ENCODE measurements around the gene RDH14.

Gene RDH14

DNA sequence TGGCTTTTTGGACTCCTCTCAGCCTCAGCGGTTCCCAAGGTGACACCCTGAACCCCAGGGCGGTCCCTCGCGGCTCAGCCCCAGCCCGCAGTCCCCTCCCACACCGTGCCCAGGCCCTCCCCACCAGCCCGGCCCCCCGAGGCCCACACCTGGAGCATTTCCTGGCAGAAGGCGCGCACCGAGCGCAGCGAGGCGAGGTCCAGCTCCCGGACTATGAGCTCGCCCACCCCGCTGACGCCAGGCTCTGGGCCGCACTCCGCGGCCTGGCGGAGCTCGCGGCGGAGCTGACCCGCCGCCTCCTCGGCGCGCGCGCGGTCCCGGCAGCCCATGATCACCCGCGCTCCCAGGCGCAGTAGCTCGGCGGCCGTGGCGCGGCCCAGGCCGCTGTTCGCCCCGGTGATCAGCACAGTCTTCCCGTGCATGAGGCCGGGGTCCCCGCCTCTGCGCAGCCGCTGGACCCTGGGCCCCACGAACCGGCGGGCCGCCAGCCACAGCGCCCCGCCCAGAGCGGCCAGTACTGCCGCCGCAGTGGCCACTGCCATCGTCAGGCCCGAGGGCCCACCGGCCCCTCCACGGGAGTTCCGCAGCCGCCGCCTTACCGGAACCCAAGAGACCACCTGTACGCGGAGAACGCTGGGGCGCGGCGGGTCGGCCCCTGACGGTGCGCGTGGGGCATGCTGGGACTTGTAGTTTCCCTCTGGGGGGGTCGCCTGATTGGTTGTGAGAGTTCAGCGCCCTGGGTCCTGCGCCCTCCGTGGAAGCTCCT, at the start of gene RDH14:
RDH14 (minus strand) TSS at position 623 of the 766 bp plus-strand sequence; CDS start at position 542, 81 bp downstream.
- no peak for FAIRE-seq

GRCh38 chr2:18610090-18610489, 49.6 kb upstream of the RDH14 start:
- FAIRE-seq = no peak

- no peak for FAIRE-seq
These were observed 44.7 kb upstream of the RDH14 start for GRCh38 chr2:18605115-18605514.

GRCh38 chr2:18604531-18604885, 44.1 kb upstream of the RDH14 start:
- FAIRE-seq = no peak

- FAIRE-seq = no peak
These were observed 43.5 kb upstream of the RDH14 start for GRCh38 chr2:18603854-18604530.

DNA sequence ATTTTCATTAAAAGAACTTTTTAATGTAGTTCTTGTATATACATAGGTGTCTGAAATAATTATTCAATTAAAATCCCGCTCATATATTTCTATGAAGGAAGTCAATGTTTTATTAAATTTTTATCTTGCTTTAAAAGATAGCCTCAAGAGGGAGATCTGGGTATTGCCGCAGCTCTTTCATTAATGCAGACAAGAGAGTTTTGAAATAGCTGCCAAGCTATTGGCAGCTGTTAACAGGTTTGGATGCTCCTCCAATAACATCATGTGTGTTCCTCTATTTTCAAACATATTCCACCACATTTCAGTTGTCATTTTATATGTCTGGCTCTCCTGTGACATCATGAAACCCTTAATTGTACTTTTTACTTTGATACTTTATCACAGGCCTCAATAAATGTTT, 41.8 kb upstream of the RDH14 start:
- no peak for FAIRE-seq

DNA sequence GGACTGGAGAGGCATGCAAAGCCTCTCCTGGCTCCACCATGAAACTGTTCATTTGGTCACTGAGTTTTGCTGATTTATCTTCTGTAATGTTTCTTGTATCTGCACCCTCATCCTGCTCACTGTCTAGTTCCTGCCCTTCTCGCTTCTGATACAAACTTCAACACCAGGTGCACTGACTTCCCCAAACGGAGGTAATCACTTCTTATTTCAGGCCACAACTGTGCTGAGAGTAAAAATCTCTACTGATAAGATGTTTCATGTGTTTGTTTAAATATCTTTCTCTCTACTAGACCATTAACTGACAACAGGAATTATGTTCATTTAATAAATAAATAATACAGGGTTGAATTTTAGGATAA, 39.8 kb upstream of the RDH14 start:
- no peak for FAIRE-seq

DNA sequence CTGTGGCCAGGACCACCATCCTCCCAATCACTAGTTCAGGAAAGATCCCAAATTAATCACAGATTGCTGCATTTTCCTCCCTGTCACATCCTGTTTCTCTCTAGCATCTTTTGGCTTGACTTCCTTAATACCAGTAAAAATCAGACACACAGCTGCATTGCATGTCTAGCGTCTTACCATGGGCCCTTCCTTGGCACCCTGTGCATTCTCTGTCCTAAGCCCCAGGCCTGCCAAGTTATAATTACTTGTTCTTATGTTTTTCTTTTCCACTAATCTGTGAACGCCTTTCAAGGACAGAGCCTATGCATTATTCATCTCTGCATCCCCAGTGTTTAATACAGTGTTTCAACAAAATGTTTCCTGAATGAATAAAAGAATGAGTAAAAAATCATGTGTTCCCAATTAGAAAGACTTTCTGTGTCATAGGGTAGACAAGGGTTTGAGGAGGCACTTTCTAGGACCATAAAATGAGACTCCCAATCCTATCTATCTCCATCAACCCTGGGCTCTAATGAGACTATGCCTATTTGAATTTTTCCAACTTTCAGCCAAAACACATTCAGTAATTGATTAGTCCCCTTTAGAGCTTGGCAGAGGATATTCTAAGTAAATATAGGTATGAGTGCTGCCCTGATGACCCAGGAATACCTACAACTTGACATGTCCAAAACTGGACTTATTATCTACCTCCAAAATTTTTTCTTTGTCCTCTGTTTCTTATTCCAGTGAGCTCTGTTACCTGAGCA, 39.2 kb upstream of the RDH14 start:
- no peak for FAIRE-seq

DNA sequence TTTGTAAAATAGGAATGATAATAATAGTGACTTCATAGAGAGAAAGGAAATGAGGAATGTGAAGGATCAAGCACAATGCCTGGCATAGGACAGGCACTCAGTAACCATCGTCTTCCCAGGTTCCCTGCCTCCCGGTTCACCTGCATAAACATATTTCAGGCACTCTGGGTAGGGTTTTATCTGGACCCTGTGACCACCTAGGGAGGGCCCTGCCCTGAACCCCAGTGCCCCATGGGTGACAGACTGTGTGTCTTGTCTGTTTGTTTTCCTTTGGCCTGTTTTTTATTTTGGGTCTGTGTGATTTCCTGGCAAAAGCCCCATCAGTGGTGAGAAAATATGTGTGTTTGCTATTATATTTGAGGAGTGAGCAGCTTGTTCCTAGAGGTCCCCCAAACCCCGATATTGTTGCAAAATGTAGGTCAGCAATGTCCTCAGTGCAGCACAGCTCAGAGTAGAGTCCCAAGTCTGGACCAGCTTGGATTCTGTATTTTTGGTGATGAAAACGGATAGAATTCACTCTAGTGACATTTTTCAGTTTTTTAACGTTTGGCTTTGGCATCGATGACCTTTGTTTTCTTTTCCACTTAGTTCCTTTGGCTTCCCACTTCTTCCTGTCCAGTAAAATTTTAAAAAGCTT, 38.5 kb upstream of the RDH14 start:
- FAIRE-seq = no peak

DNA sequence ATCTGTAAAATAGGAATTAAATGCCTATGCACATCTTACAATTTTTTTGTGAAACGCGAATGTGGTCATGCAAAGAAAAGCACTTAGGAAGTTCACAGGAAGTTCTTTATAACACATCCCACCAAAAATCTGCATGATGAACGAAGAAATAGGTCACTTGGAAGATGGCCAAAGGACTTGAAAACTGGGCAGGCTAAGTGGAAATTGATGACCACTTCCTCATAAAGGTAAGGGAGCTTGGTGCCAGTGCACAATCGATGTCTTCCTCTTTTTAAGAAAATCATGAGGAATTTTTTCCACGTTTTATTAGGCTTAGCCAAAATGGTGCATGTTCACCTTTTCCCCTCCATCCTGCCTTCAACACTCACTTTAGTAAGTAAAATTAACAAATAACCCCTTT, 37.2 kb upstream of the RDH14 start:
- no peak for FAIRE-seq

GRCh38 chr2:18596993-18597392, 36.5 kb upstream of the RDH14 start:
- no peak for FAIRE-seq

- no peak for FAIRE-seq
These were observed 33.0 kb upstream of the RDH14 start for GRCh38 chr2:18593496-18593895.

- FAIRE-seq = no peak
These were observed 31.9 kb upstream of the RDH14 start for GRCh38 chr2:18592372-18592771.

GRCh38 chr2:18589354-18589753, 28.9 kb upstream of the RDH14 start, which contains the start of gene NT5C1B:
Gene NT5C1B (minus strand): TSS chr2:18589569. CDS start chr2:18589468, 101 bp downstream.
- FAIRE-seq = no peak

- no peak for FAIRE-seq
These were observed 28.3 kb upstream of the RDH14 start for GRCh38 chr2:18588802-18589201.

DNA sequence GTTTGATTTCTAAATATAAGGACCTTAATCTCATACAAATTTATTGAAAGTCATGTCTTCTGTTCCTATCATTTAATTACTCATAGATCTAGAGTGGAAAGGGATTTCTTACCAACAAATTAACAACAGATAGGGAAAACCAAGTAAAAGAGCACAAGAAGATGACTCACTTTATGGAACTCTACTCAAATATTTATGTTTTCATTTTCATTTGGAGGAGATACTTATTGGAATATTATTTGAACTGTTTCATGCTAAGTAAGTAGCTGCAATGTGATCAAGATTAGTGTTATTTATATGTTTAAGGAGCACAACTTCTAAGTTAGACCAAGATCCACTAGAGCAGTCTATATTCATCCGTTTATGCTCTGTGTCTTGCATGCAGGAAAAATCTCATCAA, 27.6 kb upstream of the RDH14 start:
- no peak for FAIRE-seq

GRCh38 chr2:18585526-18585925, 25.1 kb upstream of the RDH14 start:
- no peak for FAIRE-seq

GRCh38 chr2:18584608-18584954, 24.1 kb upstream of the RDH14 start:
- no peak for FAIRE-seq

DNA sequence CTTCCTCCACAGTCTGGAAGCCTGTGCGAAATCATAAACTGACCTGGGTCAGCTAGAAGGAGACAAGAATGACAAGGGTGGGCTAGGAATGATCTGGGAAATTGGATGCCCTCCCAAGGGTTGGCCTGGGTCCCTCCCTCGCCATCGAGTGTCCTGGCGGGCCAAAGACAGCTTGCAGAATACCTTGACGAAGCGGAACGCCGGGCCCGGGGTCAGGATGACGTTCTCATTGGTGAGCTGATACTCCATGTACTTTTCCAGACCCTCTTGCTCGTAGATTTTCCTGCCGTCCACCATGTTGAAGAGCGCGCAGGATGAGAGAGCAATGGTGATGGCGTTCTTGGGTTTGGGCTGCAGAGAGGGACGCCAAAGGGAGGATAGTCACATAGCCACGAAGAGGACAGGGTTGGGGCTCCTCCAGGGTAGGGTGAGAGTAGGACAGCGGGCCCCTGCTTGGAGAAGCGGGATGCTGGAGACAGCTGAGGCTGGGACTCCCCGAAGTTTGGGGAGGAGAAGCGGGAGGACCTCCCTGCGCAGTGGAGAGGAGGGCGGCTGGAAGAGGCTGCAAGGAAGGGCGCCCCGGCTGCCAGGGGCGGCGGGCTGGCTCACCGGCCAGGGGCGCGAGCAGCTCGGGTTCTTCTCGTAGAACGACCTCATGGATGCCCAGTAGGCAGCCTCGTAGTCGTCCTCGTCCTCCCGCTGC, 23.6 kb upstream of the RDH14 start:
- no peak for FAIRE-seq

GRCh38 chr2:18580606-18581005, 20.2 kb upstream of the RDH14 start:
- FAIRE-seq = no peak

- FAIRE-seq = no peak
These were observed 17.6 kb upstream of the RDH14 start for GRCh38 chr2:18578033-18578432.

DNA sequence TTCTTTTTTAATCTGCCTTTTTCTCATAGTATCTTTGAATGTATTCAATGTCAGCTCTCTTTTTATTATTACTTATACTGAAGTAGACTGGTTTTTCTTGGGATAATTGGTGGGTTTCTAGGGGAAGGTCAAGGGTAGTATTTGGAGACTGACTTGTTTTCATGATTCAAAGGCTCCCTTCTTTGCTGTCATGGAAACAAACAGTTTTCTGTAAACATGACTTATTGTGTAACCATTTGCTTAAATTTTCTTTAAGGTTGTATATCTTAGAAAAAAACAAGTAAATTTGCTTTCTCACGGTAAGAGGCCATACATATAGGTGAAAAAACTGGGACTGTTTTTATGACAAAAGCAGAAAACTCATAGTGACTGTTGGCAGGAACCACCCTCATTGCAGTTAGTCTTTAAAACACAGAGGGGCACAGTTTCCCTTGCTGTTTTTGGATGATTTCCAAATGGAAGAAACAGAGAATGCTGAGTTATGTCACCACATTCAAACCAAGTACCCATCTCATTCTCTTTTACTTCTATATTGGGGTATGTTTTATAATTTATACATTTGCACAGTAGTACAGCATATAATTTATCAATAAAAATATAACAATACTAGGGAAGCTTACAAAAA, 5.8 kb upstream of the RDH14 start:
- FAIRE-seq = no peak

DNA sequence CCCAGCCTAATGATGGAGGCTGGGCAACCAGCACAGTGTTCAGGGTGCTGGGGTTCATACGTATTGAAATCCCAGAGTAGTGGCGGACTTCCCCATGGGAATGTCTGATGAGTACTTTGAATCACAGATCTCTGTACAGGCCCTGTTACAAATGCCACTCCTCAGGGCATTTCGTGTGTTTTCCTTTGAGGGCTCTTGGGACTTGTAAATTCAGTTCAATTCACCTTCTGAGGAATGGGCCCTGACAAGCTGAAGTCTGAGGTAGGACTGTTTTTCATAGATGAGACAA, 288 bp upstream of the RDH14 start:
- FAIRE-seq = no peak

All from colon (tissue), 2 donors.